Mesendoderm (in vitro differentiated cells): ENCODE results near the gene CTNNA1.
"Not testable (repeated sequence)": the region's sequence is repeated elsewhere in the genome, so short reads cannot be mapped to it uniquely, and the experiment has no call there.

Experiments
- DNase-seq: peaks from one replicate; pipeline ENCODE4 v3.0.0; 2013
- H2AK5ac ChIP-seq: 2 replicates; pipeline ENCODE4 v1.6.1; 2013; ENCODE audit warnings: low read length, inconsistent platforms
- H2BK120ac ChIP-seq: 2 replicates; pipeline ENCODE4 v1.6.1; 2013; ENCODE audit warnings: low read depth, mild to moderate bottlenecking, low read length, moderate library complexity, mixed read lengths
- H2BK15ac ChIP-seq: replicated peaks from 2 replicates; pipeline ENCODE4 v1.6.1; 2013; ENCODE audit warnings: low read depth, mild to moderate bottlenecking, moderate library complexity
- H2BK5ac ChIP-seq: 2 replicates; pipeline ENCODE4 v1.6.1; 2013; ENCODE audit warnings: low read length, inconsistent platforms
- H3K18ac ChIP-seq: 2 replicates; pipeline ENCODE4 v1.6.1; 2013; ENCODE audit warnings: mild to moderate bottlenecking, low read length, mixed read lengths
- H3K23ac ChIP-seq: one replicate; pipeline ENCODE4 v1.6.1; 2013; ENCODE audit warnings: low read length
- H3K27ac ChIP-seq: 2 replicates; pipeline ENCODE4 v1.5.1; 2013; ENCODE audit warnings: low read depth, mild to moderate bottlenecking, inconsistent platforms, low read length, moderate library complexity
- H3K27me3 ChIP-seq: 2 replicates; pipeline ENCODE4 v1.6.1; 2013; ENCODE audit warnings: low read length, control low read depth, mild to moderate bottlenecking, inconsistent platforms; ENCODE audit not compliant: insufficient read depth, poor library complexity
- H3K36me3 ChIP-seq: 2 replicates; pipeline ENCODE4 v1.6.1; 2013; ENCODE audit warnings: low read length, inconsistent platforms; ENCODE audit not compliant: control insufficient read depth, insufficient read depth
- H3K4ac ChIP-seq: one replicate; pipeline ENCODE4 v1.6.1; 2013; ENCODE audit warnings: low read depth, mild to moderate bottlenecking, low read length, moderate library complexity
- H3K4me1 ChIP-seq: 2 replicates; pipeline ENCODE4 v1.6.1; 2013; ENCODE audit warnings: low read depth, low read length, inconsistent platforms; ENCODE audit not compliant: control insufficient read depth
- H3K4me2 ChIP-seq: 2 replicates; pipeline ENCODE4 v1.6.1; 2013; ENCODE audit warnings: low read length
- H3K4me3 ChIP-seq: 2 replicates; pipeline ENCODE4 v1.5.1; 2013; ENCODE audit warnings: mild to moderate bottlenecking, low read length
- H3K56ac ChIP-seq: one replicate; pipeline ENCODE4 v1.6.1; 2013; ENCODE audit warnings: low read length
- H3K79me1 ChIP-seq: 2 replicates; pipeline ENCODE4 v1.6.1; 2013; ENCODE audit warnings: low read length, inconsistent platforms
- H3K79me2 ChIP-seq: 2 replicates; pipeline ENCODE4 v1.6.1; 2013; ENCODE audit warnings: mild to moderate bottlenecking, low read length; ENCODE audit not compliant: control insufficient read depth, insufficient read depth
- H3K9ac ChIP-seq: 2 replicates; pipeline ENCODE4 v1.6.1; 2013; ENCODE audit warnings: low read length, inconsistent platforms
- H4K5ac ChIP-seq: one replicate; pipeline ENCODE4 v1.6.1; 2013; ENCODE audit warnings: low read length
- H4K8ac ChIP-seq: one replicate; pipeline ENCODE4 v1.6.1; 2013; ENCODE audit warnings: low read depth, mild to moderate bottlenecking, control low read depth, low read length, moderate library complexity
- WGBS: extraction: QIAGEN DNeasy Blood & Tissue Kit; methylation state at CpG from one replicate; pipeline ENCODE4 v1.1.7; 2013; ENCODE audit warnings: low lambda C conversion rate, missing lambda C conversion rate; ENCODE audit not compliant: insufficient coverage; ENCODE audit errors: extremely low coverage; 5-methylcytosine and 5-hydroxymethylcytosine counted together

The CTNNA1 gene

GRCh38 chr5:138755084-138755748 is 2.0 kb downstream of the CTNNA1 start:
- no peak overlapping the region for H3K27ac ChIP-seq
- no CpG with 5 or more reads among the region's 5 CpGs for WGBS

GRCh38 chr5:138757061-138757776 is 4.0 kb downstream of the CTNNA1 start:
- H4K8ac ChIP-seq = no peak overlapping the region
- DNase-seq = no peak
- no peak overlapping the region for H2AK5ac ChIP-seq
- H3K4me2 ChIP-seq = no peak overlapping the region
- no peak overlapping the region for H2BK15ac ChIP-seq
- peaks cover 19% of the 10 kb centered on the region for H3K79me1 ChIP-seq
- H3K4ac ChIP-seq = no peak overlapping the region
- H3K27me3 ChIP-seq = no peaks in the 10 kb centered on the region
- no peak overlapping the region for H3K56ac ChIP-seq
- no peak overlapping the region for H3K23ac ChIP-seq
- peak overlapping the region; percentile 9 for H3K4me3 ChIP-seq
- no peak overlapping the region for H2BK5ac ChIP-seq
- no peak overlapping the region for H3K18ac ChIP-seq
- no peaks in the 10 kb centered on the region for H3K4me1 ChIP-seq
- no peak overlapping the region for H3K27ac ChIP-seq
- no peak overlapping the region for H2BK120ac ChIP-seq
- peaks cover 75% of the 10 kb centered on the region for H3K79me2 ChIP-seq
- peaks cover 4% of the 10 kb centered on the region for H3K36me3 ChIP-seq
- H4K5ac ChIP-seq = no peak overlapping the region
- no peak overlapping the region for H3K9ac ChIP-seq
- no CpG with 5 or more reads among the region's 6 CpGs for WGBS

More at GRCh38 chr5:138755084-138755748, 2.0 kb downstream of the CTNNA1 start:
- H4K8ac ChIP-seq = no peak overlapping the region
- H3K36me3 ChIP-seq = peaks cover 4% of the 10 kb centered on the region
- H2BK15ac ChIP-seq = no peak overlapping the region
- no peak overlapping the region for H3K23ac ChIP-seq
- no peak for DNase-seq
- H3K4me1 ChIP-seq = no peaks in the 10 kb centered on the region
- peaks cover 57% of the 10 kb centered on the region for H3K79me2 ChIP-seq
- H3K79me1 ChIP-seq = peaks cover 15% of the 10 kb centered on the region
- no peak overlapping the region for H3K4me3 ChIP-seq
- H3K4me2 ChIP-seq = peak overlapping the region; percentile 5
- H3K27me3 ChIP-seq = no peaks in the 10 kb centered on the region
- H3K9ac ChIP-seq = peak overlapping the region; percentile 33
- no peak overlapping the region for H4K5ac ChIP-seq
- H3K56ac ChIP-seq = peak overlapping the region; percentile 73
- no peak overlapping the region for H2BK120ac ChIP-seq
- no peak overlapping the region for H3K18ac ChIP-seq
- no peak overlapping the region for H2AK5ac ChIP-seq
- H3K4ac ChIP-seq = no peak overlapping the region
- H2BK5ac ChIP-seq = no peak overlapping the region

GRCh38 chr5:138760448-138761110 is 7.4 kb downstream of the CTNNA1 start:
- no peak overlapping the region for H3K4ac ChIP-seq
- no peaks in the 10 kb centered on the region for H3K27me3 ChIP-seq
- no peak overlapping the region for H3K23ac ChIP-seq
- H2BK120ac ChIP-seq = no peak overlapping the region
- no peak overlapping the region for H3K27ac ChIP-seq
- H3K4me2 ChIP-seq = no peak overlapping the region
- H3K4me3 ChIP-seq = no peak overlapping the region
- H4K5ac ChIP-seq = no peak overlapping the region
- WGBS = no CpG with 5 or more reads among the region's 11 CpGs
- peaks cover 21% of the 10 kb centered on the region for H3K79me1 ChIP-seq
- H3K79me2 ChIP-seq = peaks cover 80% of the 10 kb centered on the region
- H2BK5ac ChIP-seq = no peak overlapping the region
- no peak overlapping the region for H3K9ac ChIP-seq
- H3K36me3 ChIP-seq = peaks cover 4% of the 10 kb centered on the region
- no peaks in the 10 kb centered on the region for H3K4me1 ChIP-seq
- no peak overlapping the region for H2AK5ac ChIP-seq
- H3K18ac ChIP-seq = no peak overlapping the region
- no peak overlapping the region for H2BK15ac ChIP-seq
- no peak overlapping the region for H3K56ac ChIP-seq
- H4K8ac ChIP-seq = no peak overlapping the region
- no peak for DNase-seq

GRCh38 chr5:138761115-138761514 is 7.9 kb downstream of the CTNNA1 start:
- H2BK15ac ChIP-seq, H4K5ac ChIP-seq, H3K4ac ChIP-seq, H3K18ac ChIP-seq, H3K4me1 ChIP-seq, H3K4me2 ChIP-seq, H3K36me3 ChIP-seq, H3K27ac ChIP-seq, H3K56ac ChIP-seq, H2BK120ac ChIP-seq, H4K8ac ChIP-seq, H3K23ac ChIP-seq, H3K27me3 ChIP-seq, H3K4me3 ChIP-seq, H2BK5ac ChIP-seq, H2AK5ac ChIP-seq, DNase-seq, H3K9ac ChIP-seq: not testable (repeated sequence)
- no CpG with 5 or more reads among the region's 7 CpGs for WGBS
- Histone ChIP-seq H3K79me2 (peaks cover 77% of the 10 kb centered on the region), H3K79me1 (peaks cover 23% of the 10 kb centered on the region)

GRCh38 chr5:138761670-138762069 is 8.4 kb downstream of the CTNNA1 start:
- not testable (repeated sequence) for H4K5ac ChIP-seq, H4K8ac ChIP-seq, H3K23ac ChIP-seq, H3K27ac ChIP-seq, H3K4me3 ChIP-seq, H2BK5ac ChIP-seq, H2BK120ac ChIP-seq, H3K18ac ChIP-seq, H3K9ac ChIP-seq, DNase-seq, H3K36me3 ChIP-seq, H2BK15ac ChIP-seq, H3K56ac ChIP-seq, H3K27me3 ChIP-seq, H3K4me2 ChIP-seq, H2AK5ac ChIP-seq, H3K4ac ChIP-seq, H3K4me1 ChIP-seq
- WGBS = no CpG with 5 or more reads among the region's 6 CpGs
- H3K79me1 ChIP-seq = peaks cover 25% of the 10 kb centered on the region
- H3K79me2 ChIP-seq = peaks cover 77% of the 10 kb centered on the region
